Naive thymus-derived CD8-positive, alpha-beta T cell (primary cell): ENCODE results near the gene ADCY5. TPM values are rescaled to one million over a fixed set of nuclear protein-coding genes. Genes with fewer than 3 reads are reported as not detected.

Experiments
- ATAC-seq, 2 donors: fragments of 150-1000 bp; cut with Tn5 transposase in 1 of 2; sonication (Bioruptor Pico), chemical (Tn5 transposase) in 1 of 2; 1 replicate in 1 of 2; 2 replicates in 1 of 2; pipeline ENCODE4 v1.10.0; 2021; ENCODE audit warnings: mild to moderate bottlenecking in 2 of 2, moderate library complexity in 2 of 2
- POLR2A ChIA-PET: fragments of 350-600 bp; sonication (Branson Sonifier 250); formaldehyde crosslinking; loops from one replicate; lab custom pipeline; 2021; ENCODE audit warnings: antibody characterized with exemption; lab: Charles Lee
- DNase-seq, 10 donors: peaks; one replicate each; pipeline versions ENCODE4 v3.0.0 to v3.0.0-alpha.2; 2020 to 2022
- H3K27ac Mint-ChIP-seq, 10 donors: one replicate each; pipeline ENCODE4 v1.8.0; 2020 to 2022; ENCODE audit warnings: mild to moderate bottlenecking in 10 of 10, mixed read lengths in 10 of 10, moderate library complexity in 4 of 10, inconsistent platforms in 1 of 10
- H3K27me3 Mint-ChIP-seq, 5 donors: one replicate each; pipeline ENCODE4 v1.8.0; 2021 to 2022; ENCODE audit warnings: mixed read lengths in 5 of 5
- H3K36me3 Mint-ChIP-seq, 3 donors: one replicate each; pipeline ENCODE4 v1.8.0; 2020 to 2022; ENCODE audit warnings: mixed read lengths in 3 of 3, mild to moderate bottlenecking in 2 of 3, inconsistent platforms in 1 of 3
- H3K4me1 Mint-ChIP-seq, 4 donors: one replicate each; pipeline ENCODE4 v1.8.0; 2021 to 2022; ENCODE audit warnings: mixed read lengths in 4 of 4
- H3K4me3 Mint-ChIP-seq, 10 donors: one replicate each; pipeline ENCODE4 v1.8.0; 2020 to 2022; ENCODE audit warnings: mild to moderate bottlenecking in 10 of 10, mixed read lengths in 10 of 10, moderate library complexity in 6 of 10, inconsistent platforms in 1 of 10
- H3K9me3 Mint-ChIP-seq, 9 donors: one replicate each; pipeline ENCODE4 v1.8.0; 2020 to 2022; ENCODE audit warnings: mixed read lengths in 9 of 9, mild to moderate bottlenecking in 3 of 9, inconsistent platforms in 1 of 9, moderate library complexity in 1 of 9
- polyA plus RNA-seq, 3 donors: library from polyadenylated mRNA; unstranded; fragments of 300-500 nt; fragmentation: Illumina TruSeq; gene quantifications; one replicate each; pipeline ENCODE4 v1.2.3, GENCODE V29; 2021
- total RNA-seq, 8 experiments: library from RNA in 2 of 8; stranded (reverse) in 2 of 8; gene quantifications; one replicate each; pipeline ENCODE4 v1.2.3 and lab custom pipeline; 2021 to 2026

Gene ADCY5
- total and polyA plus RNA-seq, 5 experiments from 2014 or later: 0.03 to 0.07 TPM; not detected in 3

- Mint-ChIP-seq H3K4me3 (no peak overlapping the region), H3K4me1 (peaks cover 0 to 7% (median 1%) of the 10 kb centered on the region in 4 donors), H3K36me3 (no peaks in the 10 kb centered on the region), H3K9me3 (no peaks in the 10 kb centered on the region), H3K27me3 (peaks cover 0 to 10% (median 8%) of the 10 kb centered on the region in 5 donors), H3K27ac (no peak overlapping the region)
- DNase-seq: peak in 1 of 10 donors; percentile 53
- ATAC-seq: no peak
- POLR2A ChIA-PET: no interaction called here
These were observed 105.4 kb downstream of the ADCY5 start for GRCh38 chr3:123343296-123344174.

- Mint-ChIP-seq H3K4me3 (no peak overlapping the region), H3K9me3 (no peaks in the 10 kb centered on the region), H3K4me1 (peaks cover 0 to 3% (median under 1%) of the 10 kb centered on the region in 4 donors)
These were observed 106.2 kb downstream of the ADCY5 start for GRCh38 chr3:123342631-123343080.

GRCh38 chr3:123341871-123342630 lies 106.8 kb downstream of the ADCY5 start:
- POLR2A ChIA-PET: no interaction called here
- ATAC-seq: no peak

More at GRCh38 chr3:123342631-123343080, 106.2 kb downstream of the ADCY5 start:
- no peak overlapping the region for H3K27ac Mint-ChIP-seq
- POLR2A ChIA-PET: no interaction called here
- peaks cover 0 to 3% (median 2%) of the 10 kb centered on the region in 5 donors for H3K27me3 Mint-ChIP-seq
- ATAC-seq: no peak
- DNase-seq: peak in 1 of 10 donors; percentile 52
- H3K36me3 Mint-ChIP-seq: no peaks in the 10 kb centered on the region

GRCh38 chr3:123340336-123340735 lies 108.6 kb downstream of the ADCY5 start:
- H3K9me3 Mint-ChIP-seq: no peaks in the 10 kb centered on the region
- ATAC-seq (no peak), DNase-seq (no peak)
- peaks cover under 1 to 3% (median 1%) of the 10 kb centered on the region in 4 donors for H3K4me1 Mint-ChIP-seq
- no peaks in the 10 kb centered on the region for H3K27me3 Mint-ChIP-seq
- no peak overlapping the region for H3K27ac Mint-ChIP-seq
- H3K4me3 Mint-ChIP-seq: no peak overlapping the region
- H3K36me3 Mint-ChIP-seq: no peaks in the 10 kb centered on the region
- POLR2A ChIA-PET: no interaction called here

More at GRCh38 chr3:123341871-123342630, 106.8 kb downstream of the ADCY5 start:
- Mint-ChIP-seq H3K4me3 (no peak overlapping the region), H3K27ac (peak overlapping the region in 1 of 10 donors; percentile 31), H3K36me3 (no peaks in the 10 kb centered on the region), H3K27me3 (peaks cover 0 to 3% (median 0%) of the 10 kb centered on the region in 5 donors), H3K9me3 (no peaks in the 10 kb centered on the region), H3K4me1 (peaks cover 0 to 3% (median 0%) of the 10 kb centered on the region in 4 donors)
- peak in 1 of 10 donors; percentile 50 for DNase-seq

- Mint-ChIP-seq H3K27ac (no peak overlapping the region), H3K27me3 (no peaks in the 10 kb centered on the region), H3K36me3 (no peaks in the 10 kb centered on the region), H3K4me1 (peaks cover 7 to 9% (median 8%) of the 10 kb centered on the region in 4 donors), H3K4me3 (no peak overlapping the region), H3K9me3 (no peaks in the 10 kb centered on the region)
- POLR2A ChIA-PET: no interaction called here
- no peak for ATAC-seq
- DNase-seq: no peak
These were observed 109.6 kb downstream of the ADCY5 start for GRCh38 chr3:123339302-123339701.

- Mint-ChIP-seq H3K27ac (no peak overlapping the region), H3K4me3 (no peak overlapping the region), H3K36me3 (no peaks in the 10 kb centered on the region), H3K9me3 (no peaks in the 10 kb centered on the region), H3K4me1 (peaks cover 6 to 9% (median 7%) of the 10 kb centered on the region in 4 donors), H3K27me3 (no peaks in the 10 kb centered on the region)
- ATAC-seq: no peak
- POLR2A ChIA-PET: no interaction called here
- no peak for DNase-seq
These were observed 110.2 kb downstream of the ADCY5 start for GRCh38 chr3:123338620-123339061.

- ATAC-seq (no peak), DNase-seq (peak in 1 of 10 donors; percentile 31)
- H3K27me3 Mint-ChIP-seq: no peaks in the 10 kb centered on the region
- peaks cover 6 to 9% (median 7%) of the 10 kb centered on the region in 4 donors for H3K4me1 Mint-ChIP-seq
- no peak overlapping the region for H3K27ac Mint-ChIP-seq
- H3K36me3 Mint-ChIP-seq: no peaks in the 10 kb centered on the region
- no peak overlapping the region for H3K4me3 Mint-ChIP-seq
- no peaks in the 10 kb centered on the region for H3K9me3 Mint-ChIP-seq
- POLR2A ChIA-PET: no interaction called here
These were observed 110.8 kb downstream of the ADCY5 start for GRCh38 chr3:123337948-123338619.

GRCh38 chr3:123337226-123337625 lies 111.7 kb downstream of the ADCY5 start:
- no peak overlapping the region for H3K27ac Mint-ChIP-seq
- POLR2A ChIA-PET: no interaction called here
- no peak overlapping the region for H3K4me3 Mint-ChIP-seq
- ATAC-seq: no peak
- H3K36me3 Mint-ChIP-seq: no peaks in the 10 kb centered on the region
- peak in 1 of 10 donors; percentile 4 for DNase-seq
- peaks cover 6 to 9% (median 7%) of the 10 kb centered on the region in 4 donors for H3K4me1 Mint-ChIP-seq
- H3K9me3 Mint-ChIP-seq: no peaks in the 10 kb centered on the region
- H3K27me3 Mint-ChIP-seq: no peaks in the 10 kb centered on the region

GRCh38 chr3:123336441-123336851 lies 112.4 kb downstream of the ADCY5 start:
- no peaks in the 10 kb centered on the region for H3K9me3 Mint-ChIP-seq
- no peak overlapping the region for H3K4me3 Mint-ChIP-seq
- peak in 1 of 10 donors; percentile 56 for DNase-seq
- no peak overlapping the region for H3K27ac Mint-ChIP-seq
- POLR2A ChIA-PET: no interaction called here
- H3K36me3 Mint-ChIP-seq: no peaks in the 10 kb centered on the region
- no peaks in the 10 kb centered on the region for H3K27me3 Mint-ChIP-seq
- peaks cover 6 to 9% (median 7%) of the 10 kb centered on the region in 4 donors for H3K4me1 Mint-ChIP-seq
- ATAC-seq: no peak

GRCh38 chr3:123336001-123336400 lies 112.9 kb downstream of the ADCY5 start:
- H3K4me1 Mint-ChIP-seq: peaks cover 6 to 9% (median 7%) of the 10 kb centered on the region in 4 donors

GRCh38 chr3:123335007-123335670 lies 113.8 kb downstream of the ADCY5 start:
- H3K27ac Mint-ChIP-seq: peak overlapping the region in 2 of 10 donors; percentile 54 to 82
- POLR2A ChIA-PET: no interaction called here
- ATAC-seq (no peak), DNase-seq (peak in 1 of 10 donors; percentile 45)
- no peaks in the 10 kb centered on the region for H3K36me3 Mint-ChIP-seq
- no peaks in the 10 kb centered on the region for H3K27me3 Mint-ChIP-seq
- H3K4me1 Mint-ChIP-seq: peaks cover 6 to 9% (median 7%) of the 10 kb centered on the region in 4 donors
- H3K4me3 Mint-ChIP-seq: no peak overlapping the region
- H3K9me3 Mint-ChIP-seq: no peaks in the 10 kb centered on the region

More at GRCh38 chr3:123336001-123336400, 112.9 kb downstream of the ADCY5 start:
- DNase-seq (peak in 1 of 10 donors; percentile 26), ATAC-seq (no peak)
- no peak overlapping the region for H3K4me3 Mint-ChIP-seq
- H3K9me3 Mint-ChIP-seq: no peaks in the 10 kb centered on the region
- no peak overlapping the region for H3K27ac Mint-ChIP-seq
- no peaks in the 10 kb centered on the region for H3K36me3 Mint-ChIP-seq
- POLR2A ChIA-PET: no interaction called here
- H3K27me3 Mint-ChIP-seq: no peaks in the 10 kb centered on the region

GRCh38 chr3:123334056-123334455 lies 114.8 kb downstream of the ADCY5 start:
- no peaks in the 10 kb centered on the region for H3K36me3 Mint-ChIP-seq
- H3K27me3 Mint-ChIP-seq: no peaks in the 10 kb centered on the region
- POLR2A ChIA-PET: no interaction called here
- H3K4me1 Mint-ChIP-seq: peaks cover 6 to 9% (median 7%) of the 10 kb centered on the region in 4 donors
- H3K4me3 Mint-ChIP-seq: no peak overlapping the region
- no peaks in the 10 kb centered on the region for H3K9me3 Mint-ChIP-seq
- DNase-seq (peak in 1 of 10 donors; percentile 24), ATAC-seq (no peak)
- no peak overlapping the region for H3K27ac Mint-ChIP-seq
